NCI-H187 (cell line): ENCODE data around the gene TBX21.
"Not testable (repeated sequence)": the region's sequence is repeated elsewhere in the genome, so short reads cannot be mapped to it uniquely, and the experiment has no call there.

ENCODE experiments used
- DNase-seq, 2 experiments: peaks; one replicate each; lab custom pipeline; 2025; lab: John Stamatoyannopoulos, UW

Gene TBX21

GRCh38 chr17:47733674-47734410 is 806 bp downstream of the TBX21 start:
- no peak for DNase-seq

- DNase-seq: no peak
These were observed 2.1 kb downstream of the TBX21 start for GRCh38 chr17:47735139-47735464.

GRCh38 chr17:47735536-47736011 is 2.5 kb downstream of the TBX21 start:
- DNase-seq: no peak

GRCh38 chr17:47736501-47737495 is 3.8 kb downstream of the TBX21 start:
- DNase-seq: no peak

GRCh38 chr17:47738178-47738577 is 5.1 kb downstream of the TBX21 start:
- no peak for DNase-seq

- DNase-seq: no peak
These were observed 6.1 kb downstream of the TBX21 start for GRCh38 chr17:47739150-47739549.

GRCh38 chr17:47739945-47740344 is 6.9 kb downstream of the TBX21 start:
- DNase-seq: not testable (repeated sequence)

GRCh38 chr17:47741109-47741792 is 8.2 kb downstream of the TBX21 start:
- DNase-seq: no peak

- no peak for DNase-seq
These were observed 8.7 kb downstream of the TBX21 start for GRCh38 chr17:47741793-47742145.

- no peak for DNase-seq
These were observed 9.5 kb downstream of the TBX21 start for GRCh38 chr17:47742319-47743181.

- DNase-seq: no peak
These were observed 11.4 kb downstream of the TBX21 start for GRCh38 chr17:47744168-47745036.

GRCh38 chr17:47745037-47745380 is 12.0 kb downstream of the TBX21 start:
- no peak for DNase-seq

- no peak for DNase-seq
These were observed 18.4 kb downstream of the TBX21 start for GRCh38 chr17:47751471-47751870.

- no peak for DNase-seq
These were observed 24.4 kb downstream of the TBX21 start for GRCh38 chr17:47757386-47757785.

- DNase-seq: no peak
These were observed 27.5 kb downstream of the TBX21 start for GRCh38 chr17:47760409-47761140.

- DNase-seq: no peak
These were observed 29.7 kb downstream of the TBX21 start for GRCh38 chr17:47762728-47763127.

GRCh38 chr17:47763913-47764582 is 31.0 kb downstream of the TBX21 start:
- DNase-seq: no peak

GRCh38 chr17:47773649-47774048 is 40.6 kb downstream of the TBX21 start:
- DNase-seq: not testable (repeated sequence)

- DNase-seq: no peak
These were observed 41.3 kb downstream of the TBX21 start for GRCh38 chr17:47774331-47774730.
